Fibroblast of the aortic adventitia (primary cell): ENCODE results near the gene DRC1. TPM values are rescaled to one million over a fixed set of nuclear protein-coding genes. Genes with fewer than 3 reads are reported as not detected.
A peak's percentile ranks its signal among the peaks of the same experiment; 100 is the strongest.

Source experiments
- DNase-seq: peaks from one replicate; pipeline ENCODE4 v3.0.0-alpha.2; 2010; ENCODE audit warnings: low read depth
- H3K4me3 ChIP-seq: 2 replicates; pipeline ENCODE4 v1.5.1; 2011; ENCODE audit warnings: low read depth, mild to moderate bottlenecking, control low read depth, low read length, moderate library complexity
- total RNA-seq: library from RNA; depleted of rRNA; stranded (reverse); fragments of >200 nt; gene quantifications from 2 replicates; pipeline ENCODE4 v1.2.3, GENCODE V29; 2012; ENCODE audit warnings: low replicate concordance
- TF ChIP-seq, protein P1 (sequence below): IDR thresholded peaks from 2 replicates; pipeline ENCODE4 v1.5.1; 2011; ENCODE audit warnings: mild to moderate bottlenecking, low read length, control low read depth, inconsistent platforms; ENCODE audit not compliant: insufficient read depth

DRC1 gene
- total RNA-seq, 1 donor: not detected

DNA sequence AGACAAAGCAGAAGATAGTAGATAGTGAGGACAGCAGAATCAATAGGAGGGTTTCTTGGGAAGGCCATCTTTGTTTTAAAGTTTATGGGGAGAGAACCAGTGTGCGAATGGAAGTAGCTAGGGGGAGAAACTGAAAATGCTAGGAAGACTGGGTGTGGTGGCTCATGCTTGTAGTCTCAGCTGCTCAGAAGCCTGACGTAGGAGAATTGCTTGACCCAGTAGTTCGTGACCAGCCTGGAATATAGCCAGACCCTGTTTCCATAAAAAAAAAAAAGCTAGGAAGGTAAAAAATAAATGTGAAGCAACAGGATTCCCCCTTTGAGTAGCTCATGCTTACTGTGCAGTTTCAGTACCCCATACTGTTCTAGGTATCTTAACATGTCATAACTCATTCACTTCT lies 19.2 kb upstream of the DRC1 start:
- no peak overlapping the region for H3K4me3 ChIP-seq
- TF ChIP-seq, protein P1, sequence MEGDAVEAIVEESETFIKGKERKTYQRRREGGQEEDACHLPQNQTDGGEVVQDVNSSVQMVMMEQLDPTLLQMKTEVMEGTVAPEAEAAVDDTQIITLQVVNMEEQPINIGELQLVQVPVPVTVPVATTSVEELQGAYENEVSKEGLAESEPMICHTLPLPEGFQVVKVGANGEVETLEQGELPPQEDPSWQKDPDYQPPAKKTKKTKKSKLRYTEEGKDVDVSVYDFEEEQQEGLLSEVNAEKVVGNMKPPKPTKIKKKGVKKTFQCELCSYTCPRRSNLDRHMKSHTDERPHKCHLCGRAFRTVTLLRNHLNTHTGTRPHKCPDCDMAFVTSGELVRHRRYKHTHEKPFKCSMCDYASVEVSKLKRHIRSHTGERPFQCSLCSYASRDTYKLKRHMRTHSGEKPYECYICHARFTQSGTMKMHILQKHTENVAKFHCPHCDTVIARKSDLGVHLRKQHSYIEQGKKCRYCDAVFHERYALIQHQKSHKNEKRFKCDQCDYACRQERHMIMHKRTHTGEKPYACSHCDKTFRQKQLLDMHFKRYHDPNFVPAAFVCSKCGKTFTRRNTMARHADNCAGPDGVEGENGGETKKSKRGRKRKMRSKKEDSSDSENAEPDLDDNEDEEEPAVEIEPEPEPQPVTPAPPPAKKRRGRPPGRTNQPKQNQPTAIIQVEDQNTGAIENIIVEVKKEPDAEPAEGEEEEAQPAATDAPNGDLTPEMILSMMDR: no peak
- no peak for DNase-seq

DNA sequence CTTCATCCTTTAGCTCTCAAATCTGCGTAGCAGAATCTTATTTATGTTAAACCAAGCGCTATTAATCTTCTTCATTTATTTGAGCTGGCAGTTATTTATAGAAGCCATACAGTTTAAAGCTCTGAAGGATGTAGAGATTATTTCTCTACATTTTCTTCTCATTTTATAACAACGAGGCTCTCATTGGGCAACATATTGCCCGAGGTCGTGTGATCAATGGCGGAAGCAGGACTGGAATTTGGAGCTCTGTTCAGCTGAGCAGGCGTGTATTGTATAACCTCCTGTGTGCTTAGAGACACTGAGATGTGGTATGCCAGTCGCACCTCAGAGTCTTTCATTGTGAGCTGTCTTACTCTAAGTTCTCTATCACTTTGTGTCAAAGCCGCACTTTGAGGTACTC lies 17.5 kb upstream of the DRC1 start:
- no peak for DNase-seq
- no peak overlapping the region for H3K4me3 ChIP-seq
- TF ChIP-seq, protein P1: no peak

DNA sequence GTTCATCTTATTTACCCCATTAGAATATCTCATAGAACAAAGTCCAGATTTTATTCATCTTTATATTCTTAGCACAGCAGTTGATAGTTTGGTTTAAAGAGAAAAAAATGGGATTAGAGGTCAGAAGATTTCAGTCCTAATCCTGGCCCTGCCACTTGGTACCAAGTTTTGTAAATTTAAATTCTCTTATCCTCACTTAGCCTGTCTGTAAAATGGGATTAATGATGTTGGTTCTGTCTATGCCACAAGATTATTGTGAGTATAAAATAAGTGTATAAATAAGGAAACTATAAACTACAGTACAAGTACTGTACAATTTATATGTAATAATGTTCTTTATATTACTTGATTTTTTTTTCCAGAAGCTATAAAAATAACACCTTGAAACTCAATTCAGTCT lies 17.1 kb upstream of the DRC1 start:
- DNase-seq: no peak
- TF ChIP-seq, protein P1: no peak
- H3K4me3 ChIP-seq: no peak overlapping the region

DNA sequence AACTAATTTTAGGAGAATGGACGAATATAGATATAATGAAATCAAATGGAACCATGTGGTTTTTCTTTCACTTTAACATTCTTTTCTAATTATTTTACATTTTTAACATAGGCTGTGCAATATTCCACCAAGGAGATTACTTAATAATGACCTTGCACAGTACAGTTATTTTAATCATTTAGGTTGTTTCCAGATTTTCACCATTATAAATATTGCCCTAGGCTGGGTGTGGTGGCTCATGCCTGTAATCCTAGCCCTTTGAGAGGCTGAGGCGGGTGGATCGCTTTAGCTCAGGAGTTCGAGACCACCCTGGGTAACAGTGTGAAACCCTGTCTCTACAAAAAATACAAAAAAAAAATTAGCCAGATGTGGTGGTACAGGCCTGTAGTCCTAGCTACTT lies 14.5 kb upstream of the DRC1 start:
- TF ChIP-seq, protein P1: no peak
- DNase-seq: no peak
- H3K4me3 ChIP-seq: no peak overlapping the region

DNA sequence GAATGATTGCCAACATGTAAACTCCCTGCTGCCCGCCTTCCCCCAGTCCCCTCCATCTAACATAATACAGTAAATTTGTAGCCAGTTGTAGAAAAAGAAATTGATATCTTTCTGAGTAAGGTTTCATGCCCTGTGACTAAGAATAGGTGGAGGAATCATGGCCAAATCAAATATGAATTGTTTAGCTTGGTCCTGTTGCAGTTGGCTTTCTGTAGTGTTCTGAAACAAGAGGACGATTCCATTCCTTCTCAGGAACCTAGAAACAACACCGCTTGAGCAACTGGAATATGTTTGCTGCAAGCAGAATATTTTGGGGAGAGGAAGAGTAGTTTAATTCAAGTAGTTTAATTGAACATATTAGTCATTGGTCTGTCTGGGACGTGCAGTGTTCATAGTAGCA lies 7.0 kb upstream of the DRC1 start:
- no peak overlapping the region for H3K4me3 ChIP-seq
- TF ChIP-seq, protein P1: no peak
- DNase-seq: peak; percentile 73

DNA sequence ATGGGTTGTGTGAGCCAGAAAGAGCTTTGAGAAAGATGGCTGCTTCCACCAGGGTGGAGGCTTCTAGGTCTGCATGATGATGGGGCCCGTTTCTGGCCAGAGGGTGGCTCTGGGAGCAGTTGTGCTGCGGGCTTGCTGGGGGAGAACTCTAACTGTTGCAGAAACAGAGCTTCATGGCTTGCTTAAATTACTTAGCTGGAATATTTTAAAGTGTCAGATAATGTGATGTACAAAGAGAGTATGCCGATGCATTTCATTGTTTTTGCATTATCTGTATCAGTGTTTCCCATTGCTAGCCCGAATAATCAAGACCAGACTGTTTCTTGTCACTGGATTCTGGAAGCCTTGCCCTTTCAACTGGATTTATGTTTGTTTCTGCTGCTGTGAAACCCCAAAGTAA lies 6.3 kb upstream of the DRC1 start:
- H3K4me3 ChIP-seq: no peak overlapping the region
- TF ChIP-seq, protein P1: no peak
- DNase-seq: no peak

DNA sequence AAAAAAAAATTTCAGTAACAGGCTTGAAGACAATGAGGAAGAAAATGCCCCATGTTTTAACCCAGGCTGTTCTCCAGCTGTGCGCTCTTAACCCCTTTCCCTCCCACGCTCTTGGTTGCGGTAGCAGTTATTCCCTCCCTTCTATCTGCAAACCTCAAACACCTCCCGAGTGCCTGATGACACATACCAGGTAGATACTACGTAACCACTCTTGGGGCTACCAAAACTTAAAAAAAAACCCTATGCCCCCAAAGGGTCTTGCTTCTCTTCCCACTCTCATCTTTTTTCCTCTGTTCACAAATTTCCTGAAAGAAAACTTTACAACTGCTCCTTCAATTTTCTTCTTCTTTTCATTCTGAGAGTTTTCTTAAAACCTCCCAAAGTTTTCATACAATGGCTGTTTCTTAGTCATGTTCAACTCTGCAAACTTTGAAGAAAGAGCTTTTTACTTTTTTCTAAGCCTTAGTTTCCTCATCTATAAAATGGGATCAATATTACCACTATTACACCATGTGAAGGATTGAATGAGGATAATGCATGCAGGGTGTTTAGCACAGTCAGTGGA lies 4.9 kb upstream of the DRC1 start:
- no peak for DNase-seq
- H3K4me3 ChIP-seq: no peak overlapping the region
- TF ChIP-seq, protein P1: no peak
